HG02884 (cell line): ENCODE measurements around the gene COL11A1.
"Not testable (repeated sequence)": the region's sequence is repeated elsewhere in the genome, so short reads cannot be mapped to it uniquely, and the experiment has no call there.

Experiments used
- ATAC-seq: cut with Tn5 transposase; IDR thresholded peaks from one replicate; pipeline ENCODE4 v1.9.1; 2021; ENCODE audit warnings: mild to moderate bottlenecking, moderate library complexity; ENCODE audit not compliant: unreplicated experiment

The COL11A1 gene

DNA sequence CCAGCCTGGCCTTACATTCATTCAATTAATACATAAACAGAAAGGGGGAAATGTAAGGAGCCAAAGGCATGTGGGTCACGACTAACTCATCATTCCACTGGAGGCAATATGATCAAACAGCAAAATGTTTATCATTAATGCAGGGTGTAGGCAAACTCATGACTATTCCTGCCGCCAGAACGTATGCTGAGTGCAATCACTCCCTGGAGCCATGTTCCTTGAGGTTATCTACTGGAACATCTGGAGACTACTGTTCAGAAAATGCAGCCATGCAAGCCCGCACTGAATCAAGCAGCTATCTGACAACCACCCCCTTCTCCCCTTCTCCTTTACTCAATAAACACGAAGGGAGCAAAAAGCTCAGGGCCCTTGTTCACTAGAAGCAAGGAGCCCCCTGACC is 267.6 kb downstream of the COL11A1 start:
- ATAC-seq, result no peak

DNA sequence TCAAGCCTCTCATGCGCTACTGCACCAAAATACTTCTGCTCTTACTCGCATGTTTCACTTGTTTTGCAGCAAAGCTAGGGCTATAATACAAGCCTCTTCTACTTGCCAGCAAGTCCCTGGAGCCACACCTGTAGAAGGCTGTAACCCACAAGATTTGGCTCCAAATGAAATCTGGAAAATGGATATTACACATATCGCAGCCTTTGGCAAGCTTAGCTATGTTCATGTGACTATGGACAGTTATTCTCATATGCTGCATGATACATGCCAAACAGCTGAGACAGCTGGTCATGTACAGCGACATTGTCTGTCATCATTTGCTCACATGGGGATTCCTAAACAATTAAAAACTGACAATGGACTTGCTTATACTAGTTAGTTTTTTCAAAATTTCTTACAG is 270.3 kb downstream of the COL11A1 start:
- ATAC-seq, result no peak

DNA sequence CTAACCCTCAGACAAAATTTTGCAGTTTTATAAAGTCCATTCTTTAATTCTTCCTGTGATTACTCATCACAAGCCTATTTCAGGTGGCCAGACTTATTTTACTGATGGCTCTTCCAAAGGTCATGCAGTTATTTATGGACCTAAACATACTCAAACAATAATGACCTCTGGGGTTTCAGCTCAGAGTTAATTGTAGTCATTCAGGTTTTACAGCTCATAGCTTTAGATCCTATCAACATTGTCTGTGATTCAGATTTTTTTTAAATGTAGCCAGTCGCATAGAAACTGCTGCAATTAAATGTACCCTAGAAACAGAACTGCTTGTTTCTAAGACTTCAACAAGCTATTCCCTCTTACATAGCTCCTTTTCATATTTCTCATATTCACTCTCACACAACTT is 270.8 kb downstream of the COL11A1 start:
- no peak for ATAC-seq

DNA sequence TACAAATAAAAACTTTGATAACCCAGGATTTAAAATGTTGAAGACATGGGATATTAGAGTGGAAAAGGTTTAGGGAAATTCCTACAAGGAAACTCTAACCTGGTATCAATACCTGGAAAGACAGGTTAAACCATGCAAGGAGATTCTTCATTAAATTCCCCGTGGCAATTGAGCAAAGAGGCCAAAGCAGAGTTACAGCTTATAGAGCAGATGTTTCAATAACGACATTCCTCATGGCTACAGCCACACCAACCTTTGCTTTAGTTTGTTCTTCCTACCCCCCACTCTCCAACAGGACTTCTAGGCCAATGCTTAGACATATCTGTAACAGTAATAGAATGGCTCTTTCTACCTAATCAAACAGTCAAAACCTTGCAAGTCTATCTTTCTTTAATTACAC is 271.3 kb downstream of the COL11A1 start:
- no peak for ATAC-seq

DNA sequence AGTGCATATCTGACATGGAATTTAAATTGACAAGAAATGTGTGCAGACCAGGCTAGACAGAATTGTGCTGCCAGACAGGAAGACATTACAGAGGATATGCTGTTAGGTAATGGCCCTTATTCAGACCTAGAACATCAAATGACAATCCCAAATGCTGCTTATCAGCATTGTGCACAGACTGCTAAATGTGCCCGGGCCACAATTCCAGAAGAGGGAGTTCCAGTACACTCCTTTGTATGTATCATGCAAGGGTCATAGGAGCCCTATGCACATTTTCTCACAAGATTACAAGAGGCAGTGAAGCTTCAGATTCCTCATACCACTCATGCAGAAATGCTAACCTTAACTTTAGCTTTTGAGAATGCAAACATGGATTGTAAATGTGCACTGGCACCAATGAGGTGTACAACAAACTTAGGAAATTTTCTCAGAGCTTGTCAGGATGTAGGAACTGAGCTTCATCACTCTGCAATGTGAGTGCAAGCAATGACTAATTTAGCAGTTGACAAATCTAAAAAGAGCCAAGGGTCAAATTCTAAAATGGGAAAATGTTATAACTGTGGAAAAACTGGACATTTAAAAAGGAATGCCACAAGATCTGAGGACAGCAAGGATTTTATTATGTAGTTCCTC is 273.5 kb downstream of the COL11A1 start:
- ATAC-seq, result no peak

DNA sequence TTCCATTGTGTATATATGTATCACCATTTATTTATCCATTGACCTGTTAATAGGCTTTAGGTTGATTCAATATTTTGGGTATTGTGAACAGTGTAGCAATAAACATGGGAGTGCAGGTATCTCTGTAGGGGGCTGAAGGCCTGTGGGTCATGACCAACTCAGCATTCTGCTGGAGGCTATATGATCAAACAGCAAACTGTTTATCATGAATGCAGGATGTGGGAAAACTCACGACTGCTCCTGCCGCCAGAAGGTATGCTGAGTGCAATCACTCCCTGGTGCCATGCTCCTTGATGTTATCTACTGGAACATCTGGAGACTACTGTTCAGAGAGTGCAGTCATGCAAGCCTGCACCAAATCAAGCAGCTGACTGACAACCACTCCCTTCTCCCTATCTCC is 275.2 kb downstream of the COL11A1 start:
- no peak for ATAC-seq

DNA sequence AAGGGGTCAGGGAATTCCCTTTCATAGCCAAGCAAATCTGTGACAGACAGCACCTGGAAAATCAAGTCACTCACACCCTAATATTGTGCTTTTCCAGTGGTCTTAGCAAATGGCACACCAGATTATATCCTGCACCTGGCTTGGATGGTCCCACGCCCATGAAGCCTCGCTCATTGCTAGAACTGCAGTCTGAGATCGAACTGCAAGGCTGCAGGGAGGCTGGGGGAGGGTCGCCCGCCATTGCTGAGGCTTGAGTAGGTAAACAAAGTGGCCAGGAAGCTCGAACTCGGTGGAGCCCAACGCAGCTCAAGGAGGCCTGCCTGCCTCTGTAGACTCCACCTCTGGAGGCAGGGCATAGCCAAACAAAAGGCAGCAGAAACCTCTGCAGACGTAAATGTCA is 281.6 kb downstream of the COL11A1 start:
- not testable (repeated sequence) for ATAC-seq
